Mammary epithelial cell (primary cell): Measurements from ENCODE around the gene AGER.

ENCODE experiments used
- EZH2 ChIP-seq: IDR thresholded peaks from 2 replicates; pipeline ENCODE4 v1.6.1; 2012; ENCODE audit warnings: low read length, inconsistent platforms, borderline replicate concordance
- TF ChIP-seq, protein P1 (sequence below), 2 donors: IDR thresholded peaks in 1 of 2; conservative IDR thresholded peaks in 1 of 2; 2 replicates each; pipeline ENCODE4 v1.5.1; 2011 to 2012; ENCODE audit warnings: inconsistent platforms in 2 of 2, low read length in 2 of 2, mild to moderate bottlenecking in 2 of 2, control low read depth in 1 of 2, low read depth in 1 of 2; ENCODE audit not compliant: insufficient read depth in 1 of 2; ENCODE audit errors: extremely low read depth in 1 of 2

DNA sequence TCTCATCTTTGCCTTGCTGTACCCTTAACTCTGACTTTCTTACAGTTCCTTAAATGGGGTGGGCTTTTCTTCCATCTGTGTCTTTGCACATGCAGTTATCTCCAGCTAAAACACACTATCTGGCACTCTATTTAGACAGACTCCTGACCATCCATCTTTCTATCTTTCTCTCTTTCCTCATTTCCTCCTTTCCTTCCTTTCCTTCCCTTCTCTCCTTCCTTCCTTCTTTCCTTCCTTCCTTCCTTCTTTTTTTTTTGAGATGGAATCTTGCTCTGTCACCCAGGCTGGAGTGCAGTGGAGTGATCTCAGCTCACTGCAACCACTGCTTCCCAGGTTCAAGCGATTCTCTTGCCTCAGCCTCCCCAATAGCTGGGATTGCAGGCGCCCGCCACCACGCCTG, 31.6 kb upstream of the AGER start:
- TF ChIP-seq, protein P1, sequence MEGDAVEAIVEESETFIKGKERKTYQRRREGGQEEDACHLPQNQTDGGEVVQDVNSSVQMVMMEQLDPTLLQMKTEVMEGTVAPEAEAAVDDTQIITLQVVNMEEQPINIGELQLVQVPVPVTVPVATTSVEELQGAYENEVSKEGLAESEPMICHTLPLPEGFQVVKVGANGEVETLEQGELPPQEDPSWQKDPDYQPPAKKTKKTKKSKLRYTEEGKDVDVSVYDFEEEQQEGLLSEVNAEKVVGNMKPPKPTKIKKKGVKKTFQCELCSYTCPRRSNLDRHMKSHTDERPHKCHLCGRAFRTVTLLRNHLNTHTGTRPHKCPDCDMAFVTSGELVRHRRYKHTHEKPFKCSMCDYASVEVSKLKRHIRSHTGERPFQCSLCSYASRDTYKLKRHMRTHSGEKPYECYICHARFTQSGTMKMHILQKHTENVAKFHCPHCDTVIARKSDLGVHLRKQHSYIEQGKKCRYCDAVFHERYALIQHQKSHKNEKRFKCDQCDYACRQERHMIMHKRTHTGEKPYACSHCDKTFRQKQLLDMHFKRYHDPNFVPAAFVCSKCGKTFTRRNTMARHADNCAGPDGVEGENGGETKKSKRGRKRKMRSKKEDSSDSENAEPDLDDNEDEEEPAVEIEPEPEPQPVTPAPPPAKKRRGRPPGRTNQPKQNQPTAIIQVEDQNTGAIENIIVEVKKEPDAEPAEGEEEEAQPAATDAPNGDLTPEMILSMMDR (conservative IDR thresholded peaks at IDR 0.05 in 1 of 2, IDR thresholded peaks at IDR 0.05 in 1 of 2; ENCODE audit: extremely low read depth in 1 of 2, insufficient read depth in 1 of 2, low read depth in 1 of 2, low read length in 2 of 2), result no peak
- no peak for TF ChIP-seq EZH2
